ENCODE measurements around the gene RBM6. TPM values are rescaled to one million over a fixed set of nuclear protein-coding genes. Genes with fewer than 3 reads are reported as not detected.
A peak's percentile ranks its signal among the peaks of the same experiment; 100 is the strongest.

RBM6 gene
- total and polyA plus RNA-seq, 9 of the 15 experiments (the other 6 are each of a cell fraction or from before 2014, with no cell fraction given), result 19.9 to 82.2 (median 57.8) TPM

DNA sequence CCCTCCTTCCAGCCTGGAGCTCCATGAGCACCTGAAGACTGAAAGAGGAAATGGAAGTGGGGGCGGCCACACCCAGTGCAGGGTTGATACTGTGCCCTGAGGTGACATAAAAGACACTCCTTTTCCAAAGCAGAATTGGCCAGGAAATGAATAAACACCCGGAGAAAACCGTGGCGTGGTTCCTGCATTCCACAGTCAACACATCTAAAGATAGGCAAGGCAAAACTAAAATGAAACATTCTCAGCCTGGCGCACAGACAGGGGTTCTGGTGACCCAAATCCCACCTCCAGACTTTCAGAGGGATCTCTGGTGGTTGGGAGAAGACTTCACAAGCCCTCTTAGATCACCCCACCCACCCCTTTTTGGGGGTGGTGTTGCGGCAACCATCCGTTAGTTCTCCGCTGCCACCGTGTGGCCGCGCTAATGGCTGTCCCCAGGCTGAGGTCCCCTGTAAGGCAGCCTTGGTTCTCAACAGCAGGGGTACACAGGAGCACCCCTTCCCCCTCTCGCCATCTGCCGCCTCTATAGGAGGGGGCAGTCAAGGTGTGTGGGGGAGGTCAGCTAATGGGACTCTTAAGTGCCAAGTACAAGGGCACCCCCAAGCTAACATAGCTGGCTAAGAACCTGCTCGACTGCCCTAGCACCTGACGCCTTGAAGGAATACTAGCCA is 33.7 kb upstream of the RBM6 start (continued):
- TF ChIP-seq RAD51 (IDR thresholded peaks at IDR 0.05; ENCODE audit: borderline replicate concordance, low read depth) (no peak), TAL1 (IDR thresholded peaks at IDR 0.05) (no peak), ZC3H4 (CRISPR knock-in tag; IDR thresholded peaks at IDR 0.05; ENCODE audit: borderline replicate concordance) (no peak), SETDB1 (IDR thresholded peaks at IDR 0.05; ENCODE audit: low read length) (no peak), HSF4 (CRISPR knock-in tag; IDR thresholded peaks at IDR 0.05; ENCODE audit: borderline replicate concordance) (no peak), POLR3A (IDR thresholded peaks at IDR 0.05; ENCODE audit: borderline replicate concordance, extremely low read depth, insufficient read depth, insufficient read length) (no peak), NCOR1 (IDR thresholded peaks at IDR 0.05) (no peak), NUFIP1 (IDR thresholded peaks at IDR 0.05; ENCODE audit: partially characterized antibody) (no peak), FOXM1 (IDR thresholded peaks at IDR 0.05; ENCODE audit: low read depth) (no peak), FOXM1 (CRISPR knock-in tag; IDR thresholded peaks at IDR 0.05; ENCODE audit: low read depth) (no peak), ZNF175 (CRISPR knock-in tag; IDR thresholded peaks at IDR 0.05; ENCODE audit: low read depth) (no peak), SP1 (CRISPR knock-in tag; IDR thresholded peaks at IDR 0.05) (0 out of 2 replicates have a peak, but pooled peaks have one; percentile 57), PCBP1 (IDR thresholded peaks at IDR 0.05; ENCODE audit: low read depth, low read length, poor library complexity, severe bottlenecking) (no peak), CC2D1A (IDR thresholded peaks at IDR 0.05) (no peak), FOXA1 (IDR thresholded peaks at IDR 0.05; ENCODE audit: borderline replicate concordance) (no peak), ARHGAP35 (IDR thresholded peaks at IDR 0.05; ENCODE audit: partially characterized antibody) (no peak)
- TF ChIP-seq, protein P1, sequence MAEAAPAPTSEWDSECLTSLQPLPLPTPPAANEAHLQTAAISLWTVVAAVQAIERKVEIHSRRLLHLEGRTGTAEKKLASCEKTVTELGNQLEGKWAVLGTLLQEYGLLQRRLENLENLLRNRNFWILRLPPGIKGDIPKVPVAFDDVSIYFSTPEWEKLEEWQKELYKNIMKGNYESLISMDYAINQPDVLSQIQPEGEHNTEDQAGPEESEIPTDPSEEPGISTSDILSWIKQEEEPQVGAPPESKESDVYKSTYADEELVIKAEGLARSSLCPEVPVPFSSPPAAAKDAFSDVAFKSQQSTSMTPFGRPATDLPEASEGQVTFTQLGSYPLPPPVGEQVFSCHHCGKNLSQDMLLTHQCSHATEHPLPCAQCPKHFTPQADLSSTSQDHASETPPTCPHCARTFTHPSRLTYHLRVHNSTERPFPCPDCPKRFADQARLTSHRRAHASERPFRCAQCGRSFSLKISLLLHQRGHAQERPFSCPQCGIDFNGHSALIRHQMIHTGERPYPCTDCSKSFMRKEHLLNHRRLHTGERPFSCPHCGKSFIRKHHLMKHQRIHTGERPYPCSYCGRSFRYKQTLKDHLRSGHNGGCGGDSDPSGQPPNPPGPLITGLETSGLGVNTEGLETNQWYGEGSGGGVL (CRISPR knock-in tag; IDR thresholded peaks at IDR 0.05), result no peak
- TF ChIP-seq, protein P2, sequence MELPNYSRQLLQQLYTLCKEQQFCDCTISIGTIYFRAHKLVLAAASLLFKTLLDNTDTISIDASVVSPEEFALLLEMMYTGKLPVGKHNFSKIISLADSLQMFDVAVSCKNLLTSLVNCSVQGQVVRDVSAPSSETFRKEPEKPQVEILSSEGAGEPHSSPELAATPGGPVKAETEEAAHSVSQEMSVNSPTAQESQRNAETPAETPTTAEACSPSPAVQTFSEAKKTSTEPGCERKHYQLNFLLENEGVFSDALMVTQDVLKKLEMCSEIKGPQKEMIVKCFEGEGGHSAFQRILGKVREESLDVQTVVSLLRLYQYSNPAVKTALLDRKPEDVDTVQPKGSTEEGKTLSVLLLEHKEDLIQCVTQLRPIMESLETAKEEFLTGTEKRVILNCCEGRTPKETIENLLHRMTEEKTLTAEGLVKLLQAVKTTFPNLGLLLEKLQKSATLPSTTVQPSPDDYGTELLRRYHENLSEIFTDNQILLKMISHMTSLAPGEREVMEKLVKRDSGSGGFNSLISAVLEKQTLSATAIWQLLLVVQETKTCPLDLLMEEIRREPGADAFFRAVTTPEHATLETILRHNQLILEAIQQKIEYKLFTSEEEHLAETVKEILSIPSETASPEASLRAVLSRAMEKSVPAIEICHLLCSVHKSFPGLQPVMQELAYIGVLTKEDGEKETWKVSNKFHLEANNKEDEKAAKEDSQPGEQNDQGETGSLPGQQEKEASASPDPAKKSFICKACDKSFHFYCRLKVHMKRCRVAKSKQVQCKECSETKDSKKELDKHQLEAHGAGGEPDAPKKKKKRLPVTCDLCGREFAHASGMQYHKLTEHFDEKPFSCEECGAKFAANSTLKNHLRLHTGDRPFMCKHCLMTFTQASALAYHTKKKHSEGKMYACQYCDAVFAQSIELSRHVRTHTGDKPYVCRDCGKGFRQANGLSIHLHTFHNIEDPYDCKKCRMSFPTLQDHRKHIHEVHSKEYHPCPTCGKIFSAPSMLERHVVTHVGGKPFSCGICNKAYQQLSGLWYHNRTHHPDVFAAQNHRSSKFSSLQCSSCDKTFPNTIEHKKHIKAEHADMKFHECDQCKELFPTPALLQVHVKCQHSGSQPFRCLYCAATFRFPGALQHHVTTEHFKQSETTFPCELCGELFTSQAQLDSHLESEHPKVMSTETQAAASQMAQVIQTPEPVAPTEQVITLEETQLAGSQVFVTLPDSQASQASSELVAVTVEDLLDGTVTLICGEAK (IDR thresholded peaks at IDR 0.05), result no peak
- TF ChIP-seq, protein P2 (CRISPR knock-in tag; IDR thresholded peaks at IDR 0.05), result no peak
